Fibroblast of gingiva (primary cell): Measurements from ENCODE around the gene BCL2L12.
A peak's percentile ranks its signal among the peaks of the same experiment; 100 is the strongest.
"Not testable (repeated sequence)": the region's sequence is repeated elsewhere in the genome, so short reads cannot be mapped to it uniquely, and the experiment has no call there.

Experiments
- DNase-seq: peaks from one replicate; pipeline ENCODE4 v3.0.0-alpha.2; 2011; ENCODE audit warnings: low read depth

The BCL2L12 gene

GRCh38 chr19:49713236-49713845, 47.6 kb downstream of the BCL2L12 start:
- no peak for DNase-seq

GRCh38 chr19:49716154-49716553, 50.4 kb downstream of the BCL2L12 start:
- DNase-seq: no peak

- DNase-seq: peak; percentile 42
Observed at GRCh38 chr19:49718511-49718910, 52.8 kb downstream of the BCL2L12 start.

- DNase-seq: no peak
Observed at GRCh38 chr19:49718991-49719390, 53.3 kb downstream of the BCL2L12 start.

GRCh38 chr19:49719420-49719819, 53.7 kb downstream of the BCL2L12 start:
- DNase-seq: not testable (repeated sequence)
